Gastrocnemius medialis (tissue), 4 donors: Measurements from ENCODE around the gene DIPK1B.

Source experiments
- CTCF ChIP-seq, 5 experiments: fragments of 450-650 bp in 3 of 5; fragments of 200-600 bp in 2 of 5; sonication (generic) in 2 of 5; IDR thresholded peaks in 4 of 5; conservative IDR thresholded peaks in 1 of 5; 1 replicate in 4 of 5; 2 replicates in 1 of 5; pipeline ENCODE4 v1.5.1; 2016 to 2019; ENCODE audit warnings: antibody characterized with exemption in 5 of 5, mild to moderate bottlenecking in 3 of 5, moderate library complexity in 3 of 5
- POLR2A ChIP-seq, 2 donors: fragments of 450-650 bp; IDR thresholded peaks; one replicate each; pipeline ENCODE4 v1.6.1; 2017; ENCODE audit warnings: antibody characterized with exemption in 2 of 2, mild to moderate bottlenecking in 2 of 2, moderate library complexity in 2 of 2

DNA sequence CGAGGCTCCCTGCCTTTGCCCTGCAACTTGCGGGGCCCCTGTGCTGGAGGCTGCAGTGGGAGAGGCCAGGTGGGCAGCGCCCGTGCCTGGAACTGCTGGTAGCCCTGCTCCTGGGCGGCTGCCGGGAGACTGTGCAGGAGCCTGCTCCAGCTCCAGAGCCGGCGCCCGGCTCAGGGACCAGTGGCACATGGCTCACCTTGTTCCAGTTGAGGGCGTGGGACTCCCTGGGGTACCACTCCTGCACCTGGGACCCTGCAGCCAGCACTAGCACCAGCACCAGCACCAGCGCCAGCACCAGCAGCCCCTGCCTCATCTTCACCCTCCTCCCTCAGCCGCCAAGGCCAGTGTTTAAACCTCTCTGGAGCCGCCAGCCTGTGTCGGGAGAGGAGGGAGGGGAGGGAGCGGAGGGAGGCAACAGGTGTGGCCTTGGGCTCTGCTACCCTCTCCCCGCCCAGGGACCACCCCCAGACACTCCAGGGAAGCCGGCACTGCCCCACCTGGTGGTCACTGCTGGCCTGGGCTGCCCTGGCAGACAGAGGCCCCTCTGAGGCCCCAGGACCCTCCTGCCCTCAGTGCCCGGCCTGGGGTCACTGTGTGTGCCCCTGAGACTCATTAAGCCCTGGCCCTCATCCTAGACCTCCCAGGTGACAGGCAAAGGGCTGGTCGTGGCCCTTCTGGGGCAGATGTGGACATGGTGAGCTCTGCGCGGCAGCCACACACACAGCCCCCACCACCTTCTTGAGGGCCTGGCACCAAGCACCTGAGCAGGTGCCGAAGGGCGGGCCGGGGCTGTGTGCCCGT, 30.4 kb downstream of the DIPK1B start, which contains the start of gene LCN10:
- TF ChIP-seq CTCF (IDR thresholded peaks at IDR 0.05 in 4 of 5, conservative IDR thresholded peaks at IDR 0.05 in 1 of 5) (no peak), POLR2A (IDR thresholded peaks at IDR 0.05) (no peak)
